Measurements from ENCODE around the gene PEAR1. TPM values are rescaled to one million over a fixed set of nuclear protein-coding genes. Genes with fewer than 3 reads are reported as not detected.

Gene PEAR1
- total RNA-seq, 1 donor from 2014 or later, result not detected

- Mint-ChIP-seq H3K27me3 (peaks cover 2% of the 10 kb centered on the region), H3K9me3 (no peaks in the 10 kb centered on the region), H3K27ac (no peak overlapping the region), H3K36me3 (ENCODE audit: low read depth) (peaks cover 2% of the 10 kb centered on the region), H3K4me3 (no peak overlapping the region), H3K4me1 (no peaks in the 10 kb centered on the region)
- ATAC-seq (ENCODE audit: low read depth), result no peak
- ChIA-PET POLR2A (no interaction called here), CTCF (no interaction called here)
- intact Hi-C loops (cut with micrococcal nuclease), result no loop called here
- TF ChIP-seq, protein P1, sequence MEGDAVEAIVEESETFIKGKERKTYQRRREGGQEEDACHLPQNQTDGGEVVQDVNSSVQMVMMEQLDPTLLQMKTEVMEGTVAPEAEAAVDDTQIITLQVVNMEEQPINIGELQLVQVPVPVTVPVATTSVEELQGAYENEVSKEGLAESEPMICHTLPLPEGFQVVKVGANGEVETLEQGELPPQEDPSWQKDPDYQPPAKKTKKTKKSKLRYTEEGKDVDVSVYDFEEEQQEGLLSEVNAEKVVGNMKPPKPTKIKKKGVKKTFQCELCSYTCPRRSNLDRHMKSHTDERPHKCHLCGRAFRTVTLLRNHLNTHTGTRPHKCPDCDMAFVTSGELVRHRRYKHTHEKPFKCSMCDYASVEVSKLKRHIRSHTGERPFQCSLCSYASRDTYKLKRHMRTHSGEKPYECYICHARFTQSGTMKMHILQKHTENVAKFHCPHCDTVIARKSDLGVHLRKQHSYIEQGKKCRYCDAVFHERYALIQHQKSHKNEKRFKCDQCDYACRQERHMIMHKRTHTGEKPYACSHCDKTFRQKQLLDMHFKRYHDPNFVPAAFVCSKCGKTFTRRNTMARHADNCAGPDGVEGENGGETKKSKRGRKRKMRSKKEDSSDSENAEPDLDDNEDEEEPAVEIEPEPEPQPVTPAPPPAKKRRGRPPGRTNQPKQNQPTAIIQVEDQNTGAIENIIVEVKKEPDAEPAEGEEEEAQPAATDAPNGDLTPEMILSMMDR (IDR thresholded peaks at IDR 0.05), result no peak
- no peak for DNase-seq
Observed at GRCh38 chr1:156945881-156946661, 52.6 kb downstream of the PEAR1 start.

GRCh38 chr1:156947127-156947526 is 53.6 kb downstream of the PEAR1 start:
- Mint-ChIP-seq H3K36me3 (ENCODE audit: low read depth) (peaks cover 2% of the 10 kb centered on the region), H3K27me3 (peaks cover 2% of the 10 kb centered on the region), H3K27ac (no peak overlapping the region), H3K4me3 (no peak overlapping the region), H3K4me1 (no peaks in the 10 kb centered on the region), H3K9me3 (no peaks in the 10 kb centered on the region)
- DNase-seq, result no peak
- TF ChIP-seq, protein P1 (IDR thresholded peaks at IDR 0.05), result no peak
- CTCF ChIA-PET, result no interaction called here
- intact Hi-C loops (cut with micrococcal nuclease), result no loop called here
- POLR2A ChIA-PET, result no interaction called here
- no peak for ATAC-seq (ENCODE audit: low read depth)

- DNase-seq (no peak), ATAC-seq (ENCODE audit: low read depth) (no peak)
- Mint-ChIP-seq H3K9me3 (no peaks in the 10 kb centered on the region), H3K27ac (no peak overlapping the region), H3K36me3 (ENCODE audit: low read depth) (peaks cover 2% of the 10 kb centered on the region), H3K4me3 (no peak overlapping the region), H3K27me3 (peaks cover 2% of the 10 kb centered on the region), H3K4me1 (no peaks in the 10 kb centered on the region)
- CTCF ChIA-PET, result no interaction called here
- TF ChIP-seq, protein P1 (IDR thresholded peaks at IDR 0.05), result no peak
- intact Hi-C loops (cut with micrococcal nuclease), result no loop called here
- POLR2A ChIA-PET, result no interaction called here
Observed at GRCh38 chr1:156947818-156948525, 54.5 kb downstream of the PEAR1 start.

GRCh38 chr1:156948708-156949107 is 55.2 kb downstream of the PEAR1 start:
- DNase-seq, result no peak
- H3K36me3 Mint-ChIP-seq (ENCODE audit: low read depth), result peaks cover 2% of the 10 kb centered on the region
- peaks cover 2% of the 10 kb centered on the region for H3K27me3 Mint-ChIP-seq
- H3K4me1 Mint-ChIP-seq, result no peaks in the 10 kb centered on the region
- CTCF ChIA-PET, result no interaction called here
- POLR2A ChIA-PET, result no interaction called here
- H3K27ac Mint-ChIP-seq, result no peak overlapping the region
- TF ChIP-seq, protein P1 (IDR thresholded peaks at IDR 0.05), result no peak
- ATAC-seq (ENCODE audit: low read depth), result no peak
- no peaks in the 10 kb centered on the region for H3K9me3 Mint-ChIP-seq
- intact Hi-C loops (cut with micrococcal nuclease), result no loop called here
- H3K4me3 Mint-ChIP-seq, result no peak overlapping the region

DNA sequence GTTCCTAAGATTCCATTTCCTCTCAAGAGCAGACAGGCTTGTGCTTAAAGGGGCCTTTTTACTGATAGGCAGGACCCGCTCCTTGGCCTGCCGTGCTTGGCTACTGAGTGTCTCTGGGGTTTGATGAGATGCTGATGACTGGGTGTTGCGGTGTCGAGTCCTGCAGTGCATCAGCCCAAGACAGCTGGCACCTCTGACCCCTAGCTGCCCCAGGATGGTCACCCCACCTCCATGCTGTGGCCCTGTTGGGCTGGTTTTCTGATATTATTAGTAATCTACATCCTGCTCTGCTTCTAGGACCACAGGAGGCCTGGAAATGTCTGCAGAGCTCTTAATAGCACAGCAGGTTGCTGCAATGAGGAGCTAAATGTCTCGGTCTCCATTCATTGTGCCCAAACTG is 55.6 kb downstream of the PEAR1 start:
- ATAC-seq (ENCODE audit: low read depth) (no peak), DNase-seq (no peak)
- Mint-ChIP-seq H3K36me3 (ENCODE audit: low read depth) (peaks cover 2% of the 10 kb centered on the region), H3K27ac (no peak overlapping the region), H3K4me1 (no peaks in the 10 kb centered on the region), H3K27me3 (peaks cover 2% of the 10 kb centered on the region), H3K9me3 (no peaks in the 10 kb centered on the region), H3K4me3 (no peak overlapping the region)
- CTCF ChIA-PET, result no interaction called here
- intact Hi-C loops (cut with micrococcal nuclease), result no loop called here
- POLR2A ChIA-PET, result no interaction called here
- TF ChIP-seq, protein P1 (IDR thresholded peaks at IDR 0.05), result no peak

All from activated B cell treated with CpG ODN at 0.5 μM for 24 hours (primary cell).